Esophagus (tissue), 2 donors: ENCODE measurements around the gene ADAM12. TPM values are rescaled to one million over a fixed set of nuclear protein-coding genes. Genes with fewer than 3 reads are reported as not detected.

Experiments used
- H3K27ac ChIP-seq, 2 donors: one replicate each; pipeline ENCODE4 v1.5.1; 2013; ENCODE audit warnings: low read depth in 2 of 2, mild to moderate bottlenecking in 2 of 2, inconsistent platforms in 1 of 2, low read length in 1 of 2, moderate library complexity in 1 of 2
- H3K27me3 ChIP-seq, 2 donors: one replicate each; pipeline ENCODE4 v1.6.1; 2013; ENCODE audit warnings: low read length in 2 of 2, control low read depth in 1 of 2, mild to moderate bottlenecking in 1 of 2; ENCODE audit not compliant: insufficient read depth in 2 of 2, control insufficient read depth in 1 of 2
- H3K36me3 ChIP-seq, 2 donors: one replicate each; pipeline ENCODE4 v1.6.1; 2013; ENCODE audit warnings: low read length in 1 of 2; ENCODE audit not compliant: control insufficient read depth in 2 of 2, insufficient read depth in 2 of 2
- H3K4me1 ChIP-seq, 2 donors: one replicate each; pipeline ENCODE4 v1.6.1; 2013; ENCODE audit warnings: low read length in 1 of 2; ENCODE audit not compliant: control insufficient read depth in 2 of 2, insufficient read depth in 2 of 2
- H3K4me3 ChIP-seq, 2 donors: one replicate each; pipeline ENCODE4 v1.5.1; 2013; ENCODE audit warnings: low read length in 2 of 2, mild to moderate bottlenecking in 2 of 2, low read depth in 1 of 2, moderate library complexity in 1 of 2
- H3K9me3 ChIP-seq, 2 donors: one replicate each; pipeline ENCODE4 v1.6.1; 2013; ENCODE audit warnings: mild to moderate bottlenecking in 2 of 2, low read depth in 1 of 2, low read length in 1 of 2, moderate library complexity in 1 of 2; ENCODE audit not compliant: control insufficient read depth in 2 of 2, insufficient read depth in 1 of 2
- WGBS, 2 donors: extraction: QIAGEN DNeasy Blood & Tissue Kit; methylation state at CpG; one replicate each; pipeline ENCODE4 v1.1.7; 2013; 5-methylcytosine and 5-hydroxymethylcytosine counted together
- polyA plus RNA-seq, 2 donors: library from polyadenylated mRNA; stranded (reverse); fragments of 200-250 nt; gene quantifications; one replicate each; pipeline ENCODE4 v1.2.3, GENCODE V29; 2013
- donor health status: healthy with polysubstance abuse.
- donor health status: Bipolar disorder and iron deficiency.

ADAM12 gene
- polyA plus RNA-seq, 2 donors, result under 0.01 to 0.06 TPM

- Histone ChIP-seq H3K36me3 (no peaks in the 10 kb centered on the region), H3K4me1 (no peaks in the 10 kb centered on the region), H3K4me3 (no peak overlapping the region), H3K27ac (no peak overlapping the region), H3K9me3 (peaks cover 0 to 2% of the 10 kb centered on the region in 2 donors), H3K27me3 (no peaks in the 10 kb centered on the region)
- WGBS, 2 donors, result 87 to 88% methylated on average over 14 of the region's 14 CpGs
Observed at GRCh38 chr10:126081841-126082466, 306.3 kb downstream of the ADAM12 start.

- no peaks in the 10 kb centered on the region for H3K27me3 ChIP-seq
- H3K27ac ChIP-seq, result no peak overlapping the region
- peaks cover 0 to 2% of the 10 kb centered on the region in 2 donors for H3K9me3 ChIP-seq
- WGBS, 2 donors, result 33 to 46% methylated on average over 12 of the region's 12 CpGs
- no peaks in the 10 kb centered on the region for H3K4me1 ChIP-seq
- no peaks in the 10 kb centered on the region for H3K36me3 ChIP-seq
- no peak overlapping the region for H3K4me3 ChIP-seq
Observed at GRCh38 chr10:126080879-126081411, 307.3 kb downstream of the ADAM12 start.

GRCh38 chr10:126080291-126080825, 307.9 kb downstream of the ADAM12 start:
- 58 to 78% methylated on average over 7 of the region's 7 CpGs for WGBS, 2 donors
- H3K27me3 ChIP-seq, result no peaks in the 10 kb centered on the region
- no peaks in the 10 kb centered on the region for H3K36me3 ChIP-seq
- H3K4me3 ChIP-seq, result no peak overlapping the region
- H3K27ac ChIP-seq, result no peak overlapping the region
- H3K4me1 ChIP-seq, result no peaks in the 10 kb centered on the region
- peaks cover 0 to 2% of the 10 kb centered on the region in 2 donors for H3K9me3 ChIP-seq

GRCh38 chr10:126075009-126075408, 313.3 kb downstream of the ADAM12 start:
- 72 to 76% methylated on average over 6 of the region's 6 CpGs for WGBS, 2 donors
- H3K27ac ChIP-seq, result no peak overlapping the region
- no peak overlapping the region for H3K4me3 ChIP-seq
- H3K36me3 ChIP-seq, result no peaks in the 10 kb centered on the region
- no peaks in the 10 kb centered on the region for H3K4me1 ChIP-seq
- H3K27me3 ChIP-seq, result peaks cover 0 to 2% of the 10 kb centered on the region in 2 donors
- no peaks in the 10 kb centered on the region for H3K9me3 ChIP-seq

- H3K4me3 ChIP-seq, result no peak overlapping the region
- no peak overlapping the region for H3K27ac ChIP-seq
- peaks cover 0 to 2% of the 10 kb centered on the region in 2 donors for H3K27me3 ChIP-seq
- no peaks in the 10 kb centered on the region for H3K36me3 ChIP-seq
- no peaks in the 10 kb centered on the region for H3K4me1 ChIP-seq
- WGBS, 2 donors, result 70 to 87% methylated on average over 3 of the region's 3 CpGs
- peaks cover 0 to 2% of the 10 kb centered on the region in 2 donors for H3K9me3 ChIP-seq
Observed at GRCh38 chr10:126074291-126074690, 314.0 kb downstream of the ADAM12 start.

- H3K36me3 ChIP-seq, result no peaks in the 10 kb centered on the region
- H3K27ac ChIP-seq, result no peak overlapping the region
- peaks cover 0 to 2% of the 10 kb centered on the region in 2 donors for H3K9me3 ChIP-seq
- no peaks in the 10 kb centered on the region for H3K4me1 ChIP-seq
- peaks cover 0 to 2% of the 10 kb centered on the region in 2 donors for H3K27me3 ChIP-seq
- H3K4me3 ChIP-seq, result no peak overlapping the region
- WGBS, 2 donors, result 76 to 84% methylated on average over 1 of the region's 1 CpG
Observed at GRCh38 chr10:126073606-126074005, 314.7 kb downstream of the ADAM12 start.

- no peaks in the 10 kb centered on the region for H3K4me1 ChIP-seq
- peaks cover 0 to 2% of the 10 kb centered on the region in 2 donors for H3K27me3 ChIP-seq
- H3K9me3 ChIP-seq, result peaks cover 0 to 2% of the 10 kb centered on the region in 2 donors
- no peak overlapping the region for H3K27ac ChIP-seq
- 92% methylated on average over 4 of the region's 4 CpGs for WGBS, 2 donors
- H3K4me3 ChIP-seq, result no peak overlapping the region
- H3K36me3 ChIP-seq, result no peaks in the 10 kb centered on the region
Observed at GRCh38 chr10:126072622-126073021, 315.7 kb downstream of the ADAM12 start.

- H3K9me3 ChIP-seq, result peaks cover 0 to 2% of the 10 kb centered on the region in 2 donors
- H3K27me3 ChIP-seq, result peaks cover 0 to 2% of the 10 kb centered on the region in 2 donors
- H3K27ac ChIP-seq, result no peak overlapping the region
- WGBS, 2 donors, result 72 to 73% methylated on average over 8 of the region's 8 CpGs
- no peak overlapping the region for H3K4me3 ChIP-seq
- no peaks in the 10 kb centered on the region for H3K36me3 ChIP-seq
- no peaks in the 10 kb centered on the region for H3K4me1 ChIP-seq
Observed at GRCh38 chr10:126070476-126071215, 317.6 kb downstream of the ADAM12 start.

GRCh38 chr10:126068322-126068721, 320.0 kb downstream of the ADAM12 start:
- no peak overlapping the region for H3K4me3 ChIP-seq
- H3K4me1 ChIP-seq, result no peaks in the 10 kb centered on the region
- no peaks in the 10 kb centered on the region for H3K36me3 ChIP-seq
- H3K27ac ChIP-seq, result no peak overlapping the region
- WGBS, 2 donors, result 63 to 76% methylated on average over 2 of the region's 2 CpGs
- H3K9me3 ChIP-seq, result peaks cover 0 to 2% of the 10 kb centered on the region in 2 donors
- H3K27me3 ChIP-seq, result no peaks in the 10 kb centered on the region
